ENCODE results near the gene STIP1. TPM values are rescaled to one million over a fixed set of nuclear protein-coding genes. Genes with fewer than 3 reads are reported as not detected.

STIP1 gene
- total and polyA plus RNA-seq, 2 donors (not counting 3 experiments of a cell fraction or from before 2014, with no cell fraction given): 117 to 226 TPM

DNA sequence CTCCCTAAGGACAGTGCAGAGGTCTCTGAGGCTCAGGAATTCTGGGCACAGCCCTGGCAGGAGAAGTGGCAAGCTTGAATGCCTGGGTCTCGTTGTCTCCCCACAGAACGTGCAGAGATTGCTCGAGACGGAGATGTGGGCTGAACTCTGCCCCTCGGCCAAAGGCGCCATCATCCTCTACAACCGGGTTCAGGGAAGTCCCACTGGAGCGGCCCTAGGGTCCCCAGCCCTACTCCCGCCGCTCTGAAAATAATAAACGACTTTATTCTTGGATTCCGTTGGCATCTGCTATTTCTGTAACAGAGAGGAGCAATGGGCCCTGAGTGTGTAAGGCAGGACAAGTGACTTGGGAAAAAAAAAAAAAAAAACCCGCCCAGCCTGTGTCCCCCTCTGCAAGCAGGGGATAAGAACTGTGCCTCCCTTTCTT, 43.8 kb downstream of the STIP1 start:
- peaks cover 8% of the 10 kb centered on the region for H3K79me2 ChIP-seq (ENCODE audit: control insufficient read depth, insufficient read depth, low read length)
- no peaks in the 10 kb centered on the region for H3K27me3 ChIP-seq (ENCODE audit: control insufficient read depth in 2 of 2, insufficient read depth in 2 of 2, low read length in 2 of 2)
- no peak for DNase-seq (ENCODE audit: low read depth, low spot score)
- no peak overlapping the region for H2AFZ ChIP-seq (ENCODE audit: low read depth, low read length)
- H4K20me1 ChIP-seq (replicated peaks; ENCODE audit: control insufficient read depth, extremely low read depth, insufficient read depth, low read length): no peaks in the 10 kb centered on the region
- H3K4me3 ChIP-seq (replicated peaks in 1 of 3; ENCODE audit: insufficient read depth in 1 of 3, low read depth in 1 of 3, low read length in 3 of 3): peak overlapping the region; percentile 60 to 71 (median 69)
- peak overlapping the region; percentile 69 for H3K9ac ChIP-seq (replicated peaks; ENCODE audit: extremely low read depth, insufficient read depth, low read length)
- H3K36me3 ChIP-seq (ENCODE audit: control insufficient read depth in 2 of 2, extremely low read depth in 1 of 2, insufficient read depth in 2 of 2, low read length in 2 of 2): no peaks in the 10 kb centered on the region
- peaks cover 19% of the 10 kb centered on the region for H3K4me1 ChIP-seq (ENCODE audit: control insufficient read depth, extremely low read depth, insufficient read depth, low read length)
- H3K9me1 ChIP-seq (replicated peaks; ENCODE audit: control insufficient read depth, extremely low read depth, insufficient read depth, low read length): no peaks in the 10 kb centered on the region
- no peak for FAIRE-seq
- intact Hi-C loops (cut with micrococcal nuclease) (loop anchor here (1.0 to 5.0 kb wide), 4 partner anchors 12 to 42 kb away; partner anchors contain the start of genes FKBP2 and STIP1), dilution Hi-C loops (cut with MboI; ENCODE audit: extremely low pct_ligation_motif_present, low sequenced_read_pairs) (no loop called here)
- H3K27ac ChIP-seq (ENCODE audit: insufficient read depth, low read depth, low read length): no peak overlapping the region
- H3K9me3 ChIP-seq (replicated peaks; ENCODE audit: control insufficient read depth, insufficient read depth, low read length): no peaks in the 10 kb centered on the region
- H3K4me2 ChIP-seq (ENCODE audit: insufficient read depth, low read length): peak overlapping the region; percentile 71
- CTCF ChIA-PET: interaction anchor here (0.6 to 2.0 kb wide), 4 partner anchors 16 to 75 kb away, joined by 3 to 9 read pairs (median 4); no protein-coding TSS in a partner anchor
- no TSS peak for BruUV-seq (replicated peaks)
- no peak for TF ChIP-seq POLR2AphosphoS5 (IDR thresholded peaks at IDR 0.05; ENCODE audit: insufficient read depth, low read depth, low read length)
- TF ChIP-seq MAX (IDR thresholded peaks at IDR 0.05; ENCODE audit: insufficient read depth, insufficient read length): no peak
- TF ChIP-seq EZH2 (IDR thresholded peaks at IDR 0.05; ENCODE audit: borderline replicate concordance, low read depth, low read length, severe bottlenecking): no peak
- TF ChIP-seq, protein P1, sequence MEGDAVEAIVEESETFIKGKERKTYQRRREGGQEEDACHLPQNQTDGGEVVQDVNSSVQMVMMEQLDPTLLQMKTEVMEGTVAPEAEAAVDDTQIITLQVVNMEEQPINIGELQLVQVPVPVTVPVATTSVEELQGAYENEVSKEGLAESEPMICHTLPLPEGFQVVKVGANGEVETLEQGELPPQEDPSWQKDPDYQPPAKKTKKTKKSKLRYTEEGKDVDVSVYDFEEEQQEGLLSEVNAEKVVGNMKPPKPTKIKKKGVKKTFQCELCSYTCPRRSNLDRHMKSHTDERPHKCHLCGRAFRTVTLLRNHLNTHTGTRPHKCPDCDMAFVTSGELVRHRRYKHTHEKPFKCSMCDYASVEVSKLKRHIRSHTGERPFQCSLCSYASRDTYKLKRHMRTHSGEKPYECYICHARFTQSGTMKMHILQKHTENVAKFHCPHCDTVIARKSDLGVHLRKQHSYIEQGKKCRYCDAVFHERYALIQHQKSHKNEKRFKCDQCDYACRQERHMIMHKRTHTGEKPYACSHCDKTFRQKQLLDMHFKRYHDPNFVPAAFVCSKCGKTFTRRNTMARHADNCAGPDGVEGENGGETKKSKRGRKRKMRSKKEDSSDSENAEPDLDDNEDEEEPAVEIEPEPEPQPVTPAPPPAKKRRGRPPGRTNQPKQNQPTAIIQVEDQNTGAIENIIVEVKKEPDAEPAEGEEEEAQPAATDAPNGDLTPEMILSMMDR (IDR thresholded peaks at IDR 0.05; ENCODE audit: extremely low read depth in 1 of 2, insufficient read depth in 1 of 2, low read depth in 1 of 2, low read length in 2 of 2): no peak
- TF ChIP-seq POLR2A (IDR thresholded peaks at IDR 0.05; ENCODE audit: low read depth, low read length): no peak
- TF ChIP-seq FOS (IDR thresholded peaks at IDR 0.05; ENCODE audit: borderline replicate concordance, insufficient read depth, low read length): no peak
- TF ChIP-seq JUN (IDR thresholded peaks at IDR 0.05; ENCODE audit: borderline replicate concordance, insufficient read depth, insufficient read length, low read depth): no peak
- TF ChIP-seq GATA2 (IDR thresholded peaks at IDR 0.05; ENCODE audit: insufficient read depth, insufficient read length, low read depth, low read length): no peak
- no peak for TF ChIP-seq MYC (IDR thresholded peaks at IDR 0.05; ENCODE audit: low read depth, low read length)
- POLR2A ChIA-PET: no interaction called here
